Gastrocnemius medialis (tissue), 4 donors: ENCODE measurements around the gene ZNF445. TPM values are rescaled to one million over a fixed set of nuclear protein-coding genes. Genes with fewer than 3 reads are reported as not detected.

Experiments
- ATAC-seq, 2 donors: fragments of 150-250 bp; one replicate each; pipeline ENCODE4 v1.9.1; 2016
- DNase-seq, 2 donors: peaks; one replicate each; pipeline ENCODE4 v3.0.0-alpha.2; 2019
- H3K27ac ChIP-seq, 4 donors: fragments of 200-600 bp; sonication (generic); 1 replicate in 1 of 4; 2 replicates in 3 of 4; pipeline ENCODE4 v1.5.1; 2016 to 2018; ENCODE audit warnings: mild to moderate bottlenecking in 2 of 4, moderate library complexity in 1 of 4
- H3K27me3 ChIP-seq, 3 donors: fragments of 200-600 bp; sonication (generic) in 2 of 3; 1 replicate in 1 of 3; 2 replicates in 2 of 3; pipeline versions ENCODE4 v1.5.1 to v1.6.0; 2016 to 2019; ENCODE audit warnings: mild to moderate bottlenecking in 1 of 3, moderate library complexity in 1 of 3
- H3K36me3 ChIP-seq, 2 donors: fragments of 200-600 bp; sonication (generic) in 1 of 2; one replicate each; pipeline ENCODE4 v1.5.1; 2017 to 2018
- H3K4me1 ChIP-seq, 2 donors: fragments of 200-600 bp; sonication (generic) in 1 of 2; one replicate each; pipeline ENCODE4 v1.5.1; 2016 to 2017; ENCODE audit warnings: mild to moderate bottlenecking in 2 of 2
- H3K4me3 ChIP-seq, 4 donors: fragments of 200-600 bp; sonication (generic) in 3 of 4; 1 replicate in 1 of 4; 2 replicates in 3 of 4; pipeline ENCODE4 v1.5.1; 2016 to 2019; ENCODE audit warnings: mild to moderate bottlenecking in 2 of 4
- H3K9me3 ChIP-seq, 3 donors: fragments of 200-600 bp; sonication (generic) in 2 of 3; 1 replicate in 1 of 3; 2 replicates in 2 of 3; pipeline ENCODE4 v1.5.1; 2016 to 2019
- CTCF ChIP-seq, 5 experiments: fragments of 450-650 bp in 3 of 5; fragments of 200-600 bp in 2 of 5; sonication (generic) in 2 of 5; IDR thresholded peaks in 4 of 5; conservative IDR thresholded peaks in 1 of 5; 1 replicate in 4 of 5; 2 replicates in 1 of 5; pipeline ENCODE4 v1.5.1; 2016 to 2019; ENCODE audit warnings: antibody characterized with exemption in 5 of 5, mild to moderate bottlenecking in 3 of 5, moderate library complexity in 3 of 5
- POLR2A ChIP-seq, 2 donors: fragments of 450-650 bp; IDR thresholded peaks; one replicate each; pipeline ENCODE4 v1.6.1; 2017; ENCODE audit warnings: antibody characterized with exemption in 2 of 2, mild to moderate bottlenecking in 2 of 2, moderate library complexity in 2 of 2
- in situ Hi-C, 4 donors: fragments of 200-750 bp; cut with MboI; loops; one replicate each; pipeline versions ENCODE4 v1.15.0 to v1.8.0; 2017; ENCODE audit warnings: low sequenced_read_pairs in 4 of 4
- intact Hi-C: fragments of 100-400 bp; cut with DNase I; formaldehyde crosslinking; loops from one replicate; pipeline ENCODE4 v1.15.1; 2023; ENCODE audit warnings: low total_unique reads
- total RNA-seq, 4 donors: library from RNA; depleted of rRNA; stranded (reverse); fragments of >200 nt; gene quantifications; one replicate each; pipeline versions ENCODE4 v1.1.0 to v1.2.3, GENCODE V29; 2016

The ZNF445 gene
- total RNA-seq, 4 donors from 2014 or later = 3.6 to 6.2 (median 3.8) TPM

DNA sequence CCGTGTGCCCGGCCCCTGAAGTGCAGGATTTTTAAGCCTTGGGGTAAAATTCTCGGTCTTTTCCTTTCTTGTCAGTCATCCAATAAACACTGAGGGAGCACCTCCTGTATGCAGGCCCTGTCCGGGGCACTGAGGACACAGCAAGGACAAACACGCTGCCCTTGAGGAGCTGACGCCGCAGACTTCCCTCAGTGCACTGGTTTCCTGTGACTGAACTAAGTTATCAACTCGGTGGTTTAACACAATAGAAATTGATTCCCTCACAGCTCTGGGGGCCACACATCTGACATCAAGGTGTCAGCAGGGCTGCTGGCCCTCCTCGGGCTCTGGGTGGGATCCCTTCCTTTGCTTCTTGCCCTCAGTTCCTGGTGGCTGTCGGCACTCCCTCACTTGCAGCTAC lies 65.1 kb downstream of the ZNF445 start:
- no peaks in the 10 kb centered on the region for H3K4me1 ChIP-seq
- ATAC-seq = no peak
- in situ Hi-C loops (no loop called here), intact Hi-C loops (no loop called here)
- no peaks in the 10 kb centered on the region for H3K27me3 ChIP-seq
- H3K9me3 ChIP-seq = no peaks in the 10 kb centered on the region
- H3K36me3 ChIP-seq = no peaks in the 10 kb centered on the region
- TF ChIP-seq CTCF (IDR thresholded peaks at IDR 0.05 in 4 of 5, conservative IDR thresholded peaks at IDR 0.05 in 1 of 5) = no peak
- TF ChIP-seq POLR2A (IDR thresholded peaks at IDR 0.05) = no peak
- no peak overlapping the region for H3K4me3 ChIP-seq
- H3K27ac ChIP-seq = no peak overlapping the region
- no peak for DNase-seq

DNA sequence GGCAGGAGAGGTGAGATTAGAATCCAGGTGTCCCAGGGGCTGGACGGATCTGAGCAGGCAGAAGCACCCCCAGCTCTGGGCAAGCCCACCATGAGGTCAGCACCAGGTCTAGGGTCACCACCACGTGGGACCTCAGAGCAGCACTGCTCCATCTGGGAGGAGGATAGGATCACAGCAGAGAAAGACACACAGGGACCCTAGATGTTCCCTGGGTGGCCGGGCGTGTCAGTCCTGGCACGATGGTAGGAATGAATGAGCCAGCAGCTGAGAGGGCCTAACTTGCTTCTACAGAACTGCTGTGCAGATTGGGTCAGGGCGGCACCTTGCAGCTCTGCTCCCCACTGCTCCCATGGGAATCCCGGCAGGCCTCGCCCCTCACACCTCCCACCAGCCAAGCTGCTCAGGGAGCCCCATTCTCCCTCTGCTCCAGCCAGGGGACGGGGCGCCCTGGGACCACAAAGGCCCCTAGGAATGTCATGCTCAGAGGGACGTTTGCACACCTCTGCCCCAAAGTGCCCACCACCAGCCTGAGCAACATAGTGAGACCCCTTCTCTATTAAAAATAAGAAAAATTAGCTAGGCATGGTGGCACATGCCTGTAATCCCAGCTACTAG lies 66.3 kb downstream of the ZNF445 start:
- no peak overlapping the region for H3K27ac ChIP-seq
- H3K36me3 ChIP-seq = no peaks in the 10 kb centered on the region
- in situ Hi-C loops (no loop called here), intact Hi-C loops (no loop called here)
- TF ChIP-seq POLR2A (IDR thresholded peaks at IDR 0.05) = no peak
- no peak for TF ChIP-seq CTCF (IDR thresholded peaks at IDR 0.05 in 4 of 5, conservative IDR thresholded peaks at IDR 0.05 in 1 of 5)
- no peaks in the 10 kb centered on the region for H3K9me3 ChIP-seq
- H3K27me3 ChIP-seq = no peaks in the 10 kb centered on the region
- no peaks in the 10 kb centered on the region for H3K4me1 ChIP-seq
- no peak for ATAC-seq
- DNase-seq = no peak
- H3K4me3 ChIP-seq = no peak overlapping the region

GRCh38 chr3:44409640-44410410 lies 67.6 kb downstream of the ZNF445 start:
- no peaks in the 10 kb centered on the region for H3K27me3 ChIP-seq
- in situ Hi-C loops (no loop called here), intact Hi-C loops (no loop called here)
- no peaks in the 10 kb centered on the region for H3K36me3 ChIP-seq
- no peak overlapping the region for H3K27ac ChIP-seq
- TF ChIP-seq CTCF (IDR thresholded peaks at IDR 0.05 in 4 of 5, conservative IDR thresholded peaks at IDR 0.05 in 1 of 5) (no peak), POLR2A (IDR thresholded peaks at IDR 0.05) (no peak)
- no peaks in the 10 kb centered on the region for H3K9me3 ChIP-seq
- no peaks in the 10 kb centered on the region for H3K4me1 ChIP-seq
- DNase-seq (no peak), ATAC-seq (no peak)
- H3K4me3 ChIP-seq = no peak overlapping the region

DNA sequence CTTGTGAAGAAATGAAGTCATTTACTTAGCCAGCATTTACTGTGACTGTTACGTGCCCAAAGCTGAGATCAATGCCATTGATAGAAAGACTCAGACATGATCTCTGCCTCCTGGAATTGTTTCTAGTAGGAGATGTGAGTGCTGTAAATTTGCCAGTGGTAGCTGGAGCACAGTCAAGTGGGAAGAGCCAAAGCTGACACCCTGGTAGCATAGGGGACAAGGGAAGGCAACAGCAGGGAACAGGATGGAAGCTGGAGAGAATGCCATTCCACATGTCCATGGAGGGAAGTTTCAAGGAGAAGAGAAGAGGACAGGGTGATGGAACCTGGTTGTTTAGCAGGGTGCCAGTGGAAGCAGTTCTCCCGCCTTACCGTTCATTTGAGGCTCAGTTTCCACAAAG lies 74.9 kb downstream of the ZNF445 start:
- no peak for ATAC-seq
- Histone ChIP-seq H3K4me1 (no peaks in the 10 kb centered on the region), H3K9me3 (no peaks in the 10 kb centered on the region), H3K27ac (no peak overlapping the region), H3K36me3 (peaks cover 0 to 14% of the 10 kb centered on the region in 2 donors), H3K4me3 (no peak overlapping the region), H3K27me3 (no peaks in the 10 kb centered on the region)
- no peak for TF ChIP-seq CTCF (IDR thresholded peaks at IDR 0.05 in 4 of 5, conservative IDR thresholded peaks at IDR 0.05 in 1 of 5)
- no peak for TF ChIP-seq POLR2A (IDR thresholded peaks at IDR 0.05)
- in situ Hi-C loops (no loop called here), intact Hi-C loops (no loop called here)
- no peak for DNase-seq
